Activated CD8-positive, alpha-beta T cell treated with anti-CD3 and anti-CD28 coated beads for 36 hours (primary cell): ENCODE results near the gene ABCG4. TPM values are rescaled to one million over a fixed set of nuclear protein-coding genes. Genes with fewer than 3 reads are reported as not detected.
"Not testable (repeated sequence)": the region's sequence is repeated elsewhere in the genome, so short reads cannot be mapped to it uniquely, and the experiment has no call there.

Source experiments
- ATAC-seq: fragments of 200-7000 bp; cut with Tn5 transposase; one replicate; pipeline ENCODE4 v1.10.0; 2021; ENCODE audit warnings: mild to moderate bottlenecking, moderate library complexity
- CTCF ChIA-PET: fragments of 350-600 bp; sonication (Branson Sonifier 250); formaldehyde crosslinking; loops from one replicate; lab custom pipeline; 2021; ENCODE audit warnings: antibody characterized with exemption; lab: Charles Lee
- POLR2A ChIA-PET: fragments of 350-600 bp; sonication (Branson Sonifier 250); formaldehyde crosslinking; loops from one replicate; lab custom pipeline; 2021; ENCODE audit warnings: antibody characterized with exemption; lab: Charles Lee
- DNase-seq: peaks from one replicate; pipeline ENCODE4 v3.0.0-alpha.2; 2020
- H3K27ac Mint-ChIP-seq: one replicate; pipeline ENCODE4 v1.8.0; 2021; ENCODE audit warnings: mild to moderate bottlenecking, mixed read lengths
- H3K27me3 Mint-ChIP-seq: one replicate; pipeline ENCODE4 v1.8.0; 2021; ENCODE audit warnings: mixed read lengths
- H3K36me3 Mint-ChIP-seq: one replicate; pipeline ENCODE4 v1.8.0; 2021; ENCODE audit warnings: low read depth, mixed read lengths
- H3K4me1 Mint-ChIP-seq: one replicate; pipeline ENCODE4 v1.8.0; 2021; ENCODE audit warnings: low read depth, mixed read lengths
- H3K4me3 Mint-ChIP-seq: one replicate; pipeline ENCODE4 v1.8.0; 2021; ENCODE audit warnings: mild to moderate bottlenecking, moderate library complexity, mixed read lengths
- H3K9me3 Mint-ChIP-seq: one replicate; pipeline ENCODE4 v1.8.0; 2021; ENCODE audit warnings: mixed read lengths
- intact Hi-C: fragments of 100-400 bp; cut with micrococcal nuclease; formaldehyde crosslinking; loops from one replicate; pipeline ENCODE4 v1.10.0; 2022
- total RNA-seq, 2 experiments: library from RNA; stranded (reverse); gene quantifications; one replicate each; pipeline ENCODE4 v1.2.3, GENCODE V29; 2021
- TF ChIP-seq, protein P1 (sequence below): fragments of 200-600 bp; IDR thresholded peaks from one replicate; pipeline ENCODE4 v1.8.0; 2022; ENCODE audit warnings: antibody characterized with exemption, mild to moderate bottlenecking

Gene ABCG4
- total RNA-seq, 2 experiments from 2014 or later: not detected

DNA sequence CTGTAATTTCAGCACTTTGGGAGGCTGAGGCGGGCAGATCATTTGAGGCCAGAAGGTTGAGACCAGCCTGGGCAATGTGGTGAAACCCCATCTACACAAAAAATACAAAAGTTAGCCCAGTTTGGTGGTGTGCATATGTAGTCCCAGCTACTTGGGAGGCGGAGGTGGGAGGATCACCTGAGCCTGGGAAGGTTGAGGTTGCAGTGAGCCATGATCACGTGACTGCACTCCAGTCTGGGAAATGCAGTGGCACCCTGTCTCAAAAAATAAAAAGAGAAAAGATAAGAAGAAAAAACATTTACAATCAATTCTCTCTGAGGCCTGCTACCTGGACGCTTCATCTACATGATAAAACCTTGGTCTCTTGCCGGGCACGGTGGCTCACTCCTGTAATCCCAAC is 50.1 kb downstream of the ABCG4 start:
- DNase-seq: no peak
- Mint-ChIP-seq H3K36me3 (no peaks in the 10 kb centered on the region), H3K4me3 (no peak overlapping the region), H3K27me3 (no peaks in the 10 kb centered on the region), H3K9me3 (no peaks in the 10 kb centered on the region), H3K4me1 (peaks cover 2% of the 10 kb centered on the region), H3K27ac (no peak overlapping the region)
- intact Hi-C loops: no loop called here
- CTCF ChIA-PET: interaction anchor here (0.7 to 3.2 kb wide), 3 partner anchors 30 to 125 kb away, joined by 4 to 25 read pairs (median 4); partner anchors contain the start of gene NLRX1
- TF ChIP-seq, protein P1, sequence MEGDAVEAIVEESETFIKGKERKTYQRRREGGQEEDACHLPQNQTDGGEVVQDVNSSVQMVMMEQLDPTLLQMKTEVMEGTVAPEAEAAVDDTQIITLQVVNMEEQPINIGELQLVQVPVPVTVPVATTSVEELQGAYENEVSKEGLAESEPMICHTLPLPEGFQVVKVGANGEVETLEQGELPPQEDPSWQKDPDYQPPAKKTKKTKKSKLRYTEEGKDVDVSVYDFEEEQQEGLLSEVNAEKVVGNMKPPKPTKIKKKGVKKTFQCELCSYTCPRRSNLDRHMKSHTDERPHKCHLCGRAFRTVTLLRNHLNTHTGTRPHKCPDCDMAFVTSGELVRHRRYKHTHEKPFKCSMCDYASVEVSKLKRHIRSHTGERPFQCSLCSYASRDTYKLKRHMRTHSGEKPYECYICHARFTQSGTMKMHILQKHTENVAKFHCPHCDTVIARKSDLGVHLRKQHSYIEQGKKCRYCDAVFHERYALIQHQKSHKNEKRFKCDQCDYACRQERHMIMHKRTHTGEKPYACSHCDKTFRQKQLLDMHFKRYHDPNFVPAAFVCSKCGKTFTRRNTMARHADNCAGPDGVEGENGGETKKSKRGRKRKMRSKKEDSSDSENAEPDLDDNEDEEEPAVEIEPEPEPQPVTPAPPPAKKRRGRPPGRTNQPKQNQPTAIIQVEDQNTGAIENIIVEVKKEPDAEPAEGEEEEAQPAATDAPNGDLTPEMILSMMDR: no peak
- POLR2A ChIA-PET: no interaction called here
- ATAC-seq: no peak

DNA sequence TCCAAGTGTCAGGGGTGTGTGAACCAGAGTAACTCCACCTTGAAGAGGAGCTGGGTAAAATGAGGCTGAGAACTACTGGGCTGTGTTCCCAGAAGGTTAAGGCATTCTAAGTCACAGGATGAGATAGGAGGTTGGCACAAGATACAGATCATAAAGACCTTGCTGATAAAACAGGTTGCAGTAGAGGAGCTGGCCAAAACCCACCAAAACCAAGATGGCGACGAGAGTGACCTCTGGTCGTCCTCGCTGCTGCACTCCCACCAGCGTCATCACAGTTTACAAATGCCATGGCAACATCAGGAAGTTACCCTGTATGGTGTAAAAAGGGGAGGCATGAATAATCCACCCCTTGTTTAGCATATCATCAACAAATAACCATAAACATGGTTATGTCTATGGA is 52.4 kb downstream of the ABCG4 start:
- H3K4me3 Mint-ChIP-seq, CTCF ChIA-PET, H3K9me3 Mint-ChIP-seq, POLR2A ChIA-PET, ATAC-seq, DNase-seq, H3K4me1 Mint-ChIP-seq, H3K27ac Mint-ChIP-seq, H3K36me3 Mint-ChIP-seq, H3K27me3 Mint-ChIP-seq: not testable (repeated sequence)
- intact Hi-C loops: loop anchor here (10.0 kb wide), 1 partner anchor 124 kb away; no protein-coding TSS in a partner anchor

DNA sequence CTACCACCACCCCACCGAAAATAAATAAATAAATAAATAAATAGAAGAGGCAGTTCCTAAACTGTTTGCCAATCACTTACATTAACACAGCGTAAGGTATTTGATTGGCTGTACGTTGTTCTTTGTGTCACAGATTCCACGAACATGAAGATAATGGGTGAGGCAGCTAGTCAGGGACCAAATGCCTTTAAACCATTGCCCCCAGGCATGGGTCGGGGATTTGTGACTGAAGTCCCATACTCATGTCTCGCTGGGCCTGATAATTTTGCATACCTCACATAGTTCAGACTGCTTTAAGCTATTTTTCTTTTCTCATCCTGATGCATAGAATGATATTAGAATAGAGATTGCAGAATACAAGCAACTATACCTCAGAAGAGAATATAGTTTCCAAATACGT is 53.7 kb downstream of the ABCG4 start:
- no peak for ATAC-seq

DNA sequence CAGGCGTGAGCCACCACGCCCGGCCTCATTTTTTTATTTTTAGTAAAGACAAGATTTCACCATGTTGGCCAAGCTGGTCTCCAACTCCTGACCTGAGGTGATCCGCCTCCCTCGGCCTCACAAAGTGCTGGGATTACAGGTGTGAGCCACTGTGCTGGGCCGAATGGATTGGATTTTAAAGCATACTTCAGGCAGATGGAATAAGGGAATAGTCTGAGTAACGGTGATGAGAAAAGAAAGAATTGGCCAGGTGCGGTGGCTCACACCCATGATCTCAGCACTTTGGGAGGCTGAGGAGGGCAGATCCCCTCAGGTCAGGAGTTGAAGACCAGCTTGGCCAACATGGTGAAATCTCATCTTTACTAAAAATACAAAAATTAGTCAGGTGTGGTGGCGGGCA is 55.2 kb downstream of the ABCG4 start:
- intact Hi-C loops: loop anchor here (2.0 to 10.0 kb wide), 2 partner anchors 81 to 121 kb away; no protein-coding TSS in a partner anchor
- H3K27ac Mint-ChIP-seq: no peak overlapping the region

More for the DNA sequence above, 53.7 kb downstream of the ABCG4 start:
- TF ChIP-seq, protein P1: no peak
- H3K27ac Mint-ChIP-seq: no peak overlapping the region
- H3K36me3 Mint-ChIP-seq: no peaks in the 10 kb centered on the region
- POLR2A ChIA-PET: interaction anchor here (1.2 kb wide), 1 partner anchor 66 kb away, joined by 3 read pairs; no protein-coding TSS in a partner anchor
- no peaks in the 10 kb centered on the region for H3K9me3 Mint-ChIP-seq
- intact Hi-C loops: loop anchor here (10.0 kb wide), 1 partner anchor 122 kb away; no protein-coding TSS in a partner anchor
- no peak overlapping the region for H3K4me3 Mint-ChIP-seq
- CTCF ChIA-PET: interaction anchor here (1.1 to 5.6 kb wide), 2 partner anchors 120 to 136 kb away, joined by 4 to 50 read pairs; no protein-coding TSS in a partner anchor
- DNase-seq: no peak
- no peaks in the 10 kb centered on the region for H3K27me3 Mint-ChIP-seq
- peaks cover 3% of the 10 kb centered on the region for H3K4me1 Mint-ChIP-seq

DNA sequence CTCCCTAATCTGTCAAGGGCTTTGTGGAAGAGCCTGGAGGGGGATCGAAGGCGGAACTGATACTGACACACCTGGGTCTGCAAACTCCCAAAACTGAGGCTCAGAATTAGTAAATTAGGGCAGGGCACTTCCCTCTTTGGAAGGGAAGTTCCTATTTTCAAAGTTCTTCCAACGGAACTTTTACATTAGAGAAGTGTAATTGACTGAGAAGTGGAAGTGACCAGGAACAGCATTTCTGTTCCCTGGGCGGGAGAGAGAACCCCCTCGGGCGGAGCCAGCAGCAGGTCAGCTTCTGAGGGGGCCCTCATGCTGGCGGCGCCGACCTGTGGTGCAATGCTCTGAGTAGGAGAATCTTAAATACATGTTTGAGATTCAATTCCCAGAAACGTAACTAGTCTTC is 56.2 kb downstream of the ABCG4 start:
- POLR2A ChIA-PET: interaction anchor here (1.1 to 2.7 kb wide), 5 partner anchors 12 to 117 kb away, joined by 3 to 15 read pairs (median 5); partner anchors contain the start of gene MCAM
- intact Hi-C loops: loop anchor here (2.0 to 10.0 kb wide), 2 partner anchors 80 to 120 kb away; no protein-coding TSS in a partner anchor
- H3K4me3 Mint-ChIP-seq: peak overlapping the region; percentile 41
- H3K27ac Mint-ChIP-seq: no peak overlapping the region
- DNase-seq (no peak), ATAC-seq (no peak)
- no peaks in the 10 kb centered on the region for H3K9me3 Mint-ChIP-seq
- peaks cover 3% of the 10 kb centered on the region for H3K36me3 Mint-ChIP-seq
- H3K27me3 Mint-ChIP-seq: no peaks in the 10 kb centered on the region
- peaks cover 20% of the 10 kb centered on the region for H3K4me1 Mint-ChIP-seq
- TF ChIP-seq, protein P1: no peak
- CTCF ChIA-PET: interaction anchor here (0.6 to 5.6 kb wide), 27 partner anchors 8 to 1078 kb away, joined by 3 to 53 read pairs (median 4); partner anchors contain the start of genes C2CD2L, NLRX1 and VPS11

More for the DNA sequence above, 55.2 kb downstream of the ABCG4 start:
- ATAC-seq (no peak), DNase-seq (no peak)
- ChIA-PET POLR2A (no interaction called here), CTCF (interaction anchor here (1.0 to 5.6 kb wide), 5 partner anchors 73 to 152 kb away, joined by 3 to 53 read pairs (median 7); no protein-coding TSS in a partner anchor)
- Mint-ChIP-seq H3K27me3 (no peaks in the 10 kb centered on the region), H3K4me3 (no peak overlapping the region), H3K36me3 (peaks cover 3% of the 10 kb centered on the region), H3K4me1 (peaks cover 14% of the 10 kb centered on the region), H3K9me3 (no peaks in the 10 kb centered on the region)
- TF ChIP-seq, protein P1: no peak
